ENCODE measurements around the gene CD38.
"Not testable (repeated sequence)": the region's sequence is repeated elsewhere in the genome, so short reads cannot be mapped to it uniquely, and the experiment has no call there.

The CD38 gene

GRCh38 chr4:15861198-15861597 lies 83.1 kb downstream of the CD38 start:
- in situ Hi-C loops (cut with HindIII; ENCODE audit: low sequenced_read_pairs): not testable (repeated sequence)

GRCh38 chr4:15864651-15865566 lies 86.8 kb downstream of the CD38 start:
- in situ Hi-C loops (cut with HindIII; ENCODE audit: low sequenced_read_pairs): no loop called here

GRCh38 chr4:15868111-15868510 lies 90.0 kb downstream of the CD38 start:
- in situ Hi-C loops (cut with HindIII; ENCODE audit: low sequenced_read_pairs): no loop called here

- in situ Hi-C loops (cut with HindIII; ENCODE audit: low sequenced_read_pairs): no loop called here
Observed at GRCh38 chr4:15868826-15869413, 90.8 kb downstream of the CD38 start.

GRCh38 chr4:15870079-15870478 lies 92.0 kb downstream of the CD38 start:
- in situ Hi-C loops (cut with HindIII; ENCODE audit: low sequenced_read_pairs): loop anchor here (5.0 kb wide), 1 partner anchor 63 kb away; no protein-coding TSS in a partner anchor

- in situ Hi-C loops (cut with HindIII; ENCODE audit: low sequenced_read_pairs): loop anchor here (5.0 kb wide), 1 partner anchor 64 kb away; no protein-coding TSS in a partner anchor
Observed at GRCh38 chr4:15870921-15871664, 93.0 kb downstream of the CD38 start.

- in situ Hi-C loops (cut with HindIII; ENCODE audit: low sequenced_read_pairs): loop anchor here (5.0 kb wide), 1 partner anchor 66 kb away; no protein-coding TSS in a partner anchor
Observed at GRCh38 chr4:15873117-15873516, 95.0 kb downstream of the CD38 start.

- in situ Hi-C loops (cut with HindIII; ENCODE audit: low sequenced_read_pairs): loop anchor here (5.0 kb wide), 1 partner anchor 67 kb away; no protein-coding TSS in a partner anchor
Observed at GRCh38 chr4:15874671-15875070, 96.5 kb downstream of the CD38 start.

- in situ Hi-C loops (cut with HindIII; ENCODE audit: low sequenced_read_pairs): no loop called here
Observed at GRCh38 chr4:15875663-15876460, 97.7 kb downstream of the CD38 start.

- in situ Hi-C loops (cut with HindIII; ENCODE audit: low sequenced_read_pairs): no loop called here
Observed at GRCh38 chr4:15878011-15878410, 99.9 kb downstream of the CD38 start.

GRCh38 chr4:15881820-15882219 lies 103.7 kb downstream of the CD38 start:
- in situ Hi-C loops (cut with HindIII; ENCODE audit: low sequenced_read_pairs): loop anchor here (5.0 kb wide), 1 partner anchor 70 kb away; no protein-coding TSS in a partner anchor

- in situ Hi-C loops (cut with HindIII; ENCODE audit: low sequenced_read_pairs): loop anchor here (5.0 kb wide), 1 partner anchor 70 kb away; no protein-coding TSS in a partner anchor
Observed at GRCh38 chr4:15882675-15883086, 104.6 kb downstream of the CD38 start.

- in situ Hi-C loops (cut with HindIII; ENCODE audit: low sequenced_read_pairs): loop anchor here (5.0 kb wide), 1 partner anchor 69 kb away; no protein-coding TSS in a partner anchor
Observed at GRCh38 chr4:15883610-15884243, 105.6 kb downstream of the CD38 start.

- in situ Hi-C loops (cut with HindIII; ENCODE audit: low sequenced_read_pairs): loop anchor here (5.0 kb wide), 1 partner anchor 68 kb away; no protein-coding TSS in a partner anchor
Observed at GRCh38 chr4:15884666-15885065, 106.5 kb downstream of the CD38 start.

GRCh38 chr4:15885422-15885821 lies 107.3 kb downstream of the CD38 start:
- in situ Hi-C loops (cut with HindIII; ENCODE audit: low sequenced_read_pairs): no loop called here

- in situ Hi-C loops (cut with HindIII; ENCODE audit: low sequenced_read_pairs): no loop called here
Observed at GRCh38 chr4:15888515-15888914, 110.4 kb downstream of the CD38 start.

- in situ Hi-C loops (cut with HindIII; ENCODE audit: low sequenced_read_pairs): no loop called here
Observed at GRCh38 chr4:15890246-15890829, 112.2 kb downstream of the CD38 start.

GRCh38 chr4:15891312-15891711 lies 113.2 kb downstream of the CD38 start:
- in situ Hi-C loops (cut with HindIII; ENCODE audit: low sequenced_read_pairs): no loop called here

- in situ Hi-C loops (cut with HindIII; ENCODE audit: low sequenced_read_pairs): no loop called here
Observed at GRCh38 chr4:15893962-15894361, 115.8 kb downstream of the CD38 start.

Data from DLD1 (cell line).